HG02885 (cell line): ENCODE data around the gene LRRFIP1.

ENCODE experiments used
- ATAC-seq: cut with Tn5 transposase; IDR thresholded peaks from one replicate; pipeline ENCODE4 v1.9.1; 2021; ENCODE audit warnings: mild to moderate bottlenecking; ENCODE audit not compliant: unreplicated experiment, poor library complexity

Gene LRRFIP1

DNA sequence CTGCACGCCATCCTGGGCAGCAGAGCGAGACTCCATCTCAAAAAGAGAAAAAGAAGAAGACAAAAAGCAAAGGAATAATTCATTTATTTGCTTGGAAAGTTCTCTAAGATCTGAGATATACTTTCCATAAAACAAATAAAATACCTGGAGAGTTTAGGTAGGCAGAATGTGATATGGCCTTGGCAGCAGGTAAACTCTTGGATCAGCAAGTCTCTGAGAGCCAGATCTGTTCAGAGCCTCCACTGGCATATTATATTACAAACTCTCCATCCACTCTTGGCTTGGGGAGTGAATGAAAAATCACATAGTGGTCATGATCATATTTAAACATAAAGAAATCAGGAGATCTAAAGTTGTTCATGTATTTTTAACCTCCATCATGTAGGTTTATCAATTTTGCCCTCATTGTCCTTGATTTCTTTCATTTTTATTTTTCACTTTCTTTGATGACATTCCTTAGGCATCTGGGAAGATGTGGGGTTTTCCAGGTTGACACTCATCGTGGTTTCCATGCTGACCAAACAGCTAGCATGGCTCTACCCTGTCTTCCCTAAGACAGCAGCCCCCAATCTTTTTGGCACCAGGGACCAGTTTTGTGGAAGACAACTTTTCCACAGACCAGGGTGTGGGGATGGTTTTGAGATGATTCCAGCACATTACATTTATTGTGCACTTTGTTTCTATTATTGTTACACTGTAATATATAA is 10.2 kb downstream of the LRRFIP1 start:
- ATAC-seq: no peak

DNA sequence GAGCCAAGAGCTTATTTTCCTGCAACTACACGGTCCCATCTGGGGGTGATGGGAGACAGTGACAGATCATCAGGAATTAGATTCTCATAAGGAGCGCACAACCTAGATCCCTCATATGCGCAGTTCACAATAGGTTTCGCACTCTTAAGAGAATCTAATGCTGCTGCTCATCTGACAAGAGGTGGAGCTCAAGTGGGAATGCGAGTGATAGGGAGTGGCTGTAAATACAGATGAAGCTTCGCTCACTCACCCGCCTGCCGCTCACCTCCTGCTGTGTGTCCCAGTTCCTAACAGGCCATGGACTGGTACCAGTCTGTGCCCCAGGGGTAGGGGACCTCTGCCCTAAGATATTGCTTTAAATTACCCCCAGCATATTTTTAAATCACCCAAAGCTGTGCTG is 10.8 kb downstream of the LRRFIP1 start:
- no peak for ATAC-seq

DNA sequence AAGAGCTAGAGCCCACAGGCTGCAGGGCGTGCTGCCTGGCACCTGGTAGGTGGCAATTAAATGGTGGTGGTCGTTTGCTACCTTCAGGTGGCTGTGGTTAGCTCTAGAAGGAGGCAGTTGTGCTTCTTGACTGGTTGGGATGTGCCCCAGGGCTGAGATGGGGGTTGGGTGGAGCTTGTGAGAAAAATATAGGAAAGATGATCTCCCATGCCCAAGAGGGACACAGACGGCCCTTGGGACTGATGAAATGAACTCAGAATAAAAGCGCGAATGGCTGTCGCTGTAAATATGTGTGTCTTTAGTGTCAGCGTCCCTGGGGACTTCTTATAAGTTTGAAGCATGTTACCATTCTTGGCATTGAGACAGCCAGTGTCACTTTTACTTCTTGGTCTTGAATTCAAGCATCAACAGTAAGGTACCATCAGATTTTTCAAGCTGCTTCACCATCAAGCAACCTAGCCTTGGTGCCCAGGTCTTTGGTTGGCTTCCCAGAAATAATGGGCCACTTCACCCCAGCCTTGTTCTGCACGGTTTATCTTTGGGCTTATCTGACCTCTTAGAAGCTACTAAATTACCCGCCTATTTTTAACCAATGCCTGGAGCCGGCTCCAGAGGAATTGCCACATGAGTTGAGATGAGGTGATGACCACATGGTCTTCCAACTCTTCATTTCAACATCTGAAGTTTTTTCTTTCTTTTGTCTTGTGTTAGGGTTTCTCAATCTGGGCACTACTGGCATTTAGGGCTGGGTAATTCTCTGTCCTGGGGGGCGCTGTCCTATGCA is 11.9 kb downstream of the LRRFIP1 start:
- ATAC-seq: no peak

DNA sequence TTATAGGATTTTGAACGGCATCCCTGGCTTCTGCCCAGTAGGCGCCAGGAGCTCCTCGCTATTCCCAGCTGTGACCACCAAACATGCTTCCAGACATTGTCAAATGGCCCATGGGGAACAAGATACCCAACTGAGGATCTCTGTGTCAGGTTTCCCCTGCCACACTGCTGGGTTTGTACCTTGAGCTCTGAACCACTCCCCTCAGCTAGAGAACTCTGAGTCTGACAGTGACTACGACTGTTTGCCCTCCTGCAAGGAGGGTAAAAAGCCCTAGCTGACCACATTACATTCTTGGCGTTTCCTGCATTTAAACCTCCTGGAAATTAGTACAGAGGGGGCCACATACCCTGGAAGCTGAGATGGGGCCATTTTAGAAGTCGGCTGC is 12.4 kb downstream of the LRRFIP1 start:
- no peak for ATAC-seq

DNA sequence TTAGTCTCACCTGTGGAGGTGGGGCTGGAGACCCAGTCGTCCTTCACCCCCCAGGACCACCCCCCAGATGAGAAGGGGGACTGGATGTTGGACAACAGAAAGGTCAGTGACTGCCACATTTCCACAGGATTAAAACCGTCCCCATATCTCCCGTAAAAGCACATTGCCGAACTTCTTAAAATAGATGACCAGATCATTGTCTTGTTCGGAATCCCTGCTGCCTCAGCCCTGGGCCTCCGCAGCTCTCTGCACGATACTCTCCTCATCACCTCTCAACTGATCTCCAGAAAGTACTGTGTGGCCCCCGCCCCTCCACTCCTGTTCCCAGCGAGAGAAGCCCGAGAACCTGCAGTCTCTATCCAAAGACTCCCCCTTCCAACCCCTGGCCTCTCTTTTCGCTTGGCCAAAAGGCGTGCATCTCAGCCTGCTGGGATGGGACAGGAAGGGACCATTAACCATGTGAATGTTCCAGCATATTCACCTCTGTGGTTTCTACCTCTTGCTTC is 13.2 kb downstream of the LRRFIP1 start:
- ATAC-seq: no peak

DNA sequence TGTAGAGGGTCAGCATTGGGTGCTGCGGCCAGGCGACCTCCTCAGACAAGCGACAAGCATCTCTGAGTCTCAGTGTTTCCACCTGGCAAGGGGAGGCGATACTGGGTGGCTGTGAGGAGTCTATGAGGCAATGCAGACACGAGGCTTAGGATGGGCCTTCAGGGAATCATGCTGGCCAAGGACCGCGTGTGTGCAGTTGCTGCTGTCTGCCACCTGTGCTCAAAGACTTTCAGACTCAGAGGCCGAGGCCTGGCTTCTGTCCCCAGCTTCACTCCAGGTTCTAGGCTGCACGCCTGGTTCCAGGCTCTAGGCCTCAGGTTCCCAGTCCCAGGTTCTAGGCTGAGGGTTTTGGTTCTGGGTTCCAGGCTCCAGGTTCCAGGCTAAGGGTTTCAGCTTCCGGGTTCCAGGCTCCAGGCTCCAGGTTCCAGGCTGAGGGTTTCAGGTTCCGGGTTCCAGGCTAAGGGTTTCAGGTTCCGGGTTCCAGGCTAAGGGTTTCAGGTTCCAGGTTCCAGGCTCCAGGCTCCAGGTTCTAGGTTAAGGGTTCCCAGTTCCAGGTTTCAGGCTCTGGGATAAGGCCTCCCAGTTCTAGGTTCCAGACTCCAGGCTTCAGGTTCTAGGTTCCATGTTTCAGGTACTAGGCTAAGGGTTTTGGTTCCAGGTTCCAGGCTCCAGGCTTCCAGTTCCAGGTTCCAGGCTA is 14.8 kb downstream of the LRRFIP1 start:
- no peak for ATAC-seq

DNA sequence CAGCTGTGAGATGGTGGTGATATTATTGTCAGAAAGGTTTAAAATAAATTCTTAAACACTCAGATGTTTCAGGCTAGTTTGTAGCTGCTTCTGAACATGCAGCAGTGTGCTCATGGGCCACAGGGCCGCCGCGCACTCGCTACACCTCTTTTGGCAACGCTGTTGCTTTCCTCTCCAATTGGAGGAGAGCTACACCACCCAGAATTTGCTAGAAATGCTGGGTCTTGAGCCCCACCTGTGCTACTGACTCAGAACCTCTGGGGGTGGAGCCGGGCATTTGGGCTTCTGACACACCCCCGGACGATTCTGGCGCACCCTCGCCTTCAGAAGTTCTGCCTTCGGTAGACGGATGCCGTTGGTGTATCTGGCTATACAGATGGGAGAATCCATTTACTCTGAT is 15.7 kb downstream of the LRRFIP1 start:
- ATAC-seq: no peak

DNA sequence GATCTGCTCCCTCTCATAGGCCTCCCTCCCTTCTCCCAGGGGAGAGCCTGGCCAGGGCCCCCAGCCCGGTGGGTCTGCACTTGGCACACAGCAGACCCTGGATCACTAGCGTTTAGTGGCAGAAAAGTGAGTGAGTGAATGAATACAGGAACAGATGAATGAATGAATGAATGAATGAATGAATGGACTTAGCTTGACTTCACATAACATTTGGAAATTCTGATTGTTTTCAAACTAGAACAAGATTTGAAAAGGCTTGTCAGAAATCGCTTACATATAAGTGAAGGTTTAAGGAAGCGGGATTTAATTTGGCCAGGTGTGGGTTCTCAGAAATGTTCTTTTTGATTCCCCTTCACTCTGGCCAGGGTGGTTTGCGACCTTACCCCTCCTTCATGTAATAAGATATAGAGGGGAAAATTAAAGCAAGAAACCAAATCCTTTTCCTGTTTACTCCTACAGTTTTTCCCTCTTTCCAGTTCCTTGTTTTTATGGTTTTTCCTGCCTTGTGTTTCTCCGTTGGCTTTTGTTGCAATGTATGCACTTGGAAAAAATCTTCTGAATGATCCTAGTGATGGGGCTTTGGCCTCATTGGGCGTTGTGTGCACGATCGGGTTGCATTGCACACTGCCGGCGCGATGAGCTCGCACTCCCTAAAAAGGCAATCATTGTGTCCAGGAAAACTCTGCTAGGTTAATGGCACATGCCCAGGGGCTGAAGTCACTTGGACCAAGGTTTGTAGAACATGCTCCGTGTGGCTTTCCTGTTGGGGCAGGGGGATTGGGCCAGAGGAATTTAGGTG is 16.4 kb downstream of the LRRFIP1 start:
- ATAC-seq: no peak

DNA sequence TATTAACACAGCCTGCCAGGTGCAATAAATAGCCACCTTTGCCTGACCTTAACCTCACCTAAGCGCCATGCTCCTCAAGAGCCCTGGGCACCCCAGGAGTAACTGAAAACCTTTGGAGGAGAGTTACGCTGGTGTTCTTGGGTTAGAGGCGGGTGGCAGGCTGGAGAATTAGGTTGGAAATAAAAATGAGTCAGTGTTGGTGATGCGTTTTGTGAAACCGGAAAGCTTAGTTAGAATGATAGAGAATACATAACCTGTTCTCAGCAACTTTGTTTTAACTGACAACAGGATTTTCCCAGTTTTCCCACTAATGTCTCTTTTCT is 17.0 kb downstream of the LRRFIP1 start:
- ATAC-seq: no peak

DNA sequence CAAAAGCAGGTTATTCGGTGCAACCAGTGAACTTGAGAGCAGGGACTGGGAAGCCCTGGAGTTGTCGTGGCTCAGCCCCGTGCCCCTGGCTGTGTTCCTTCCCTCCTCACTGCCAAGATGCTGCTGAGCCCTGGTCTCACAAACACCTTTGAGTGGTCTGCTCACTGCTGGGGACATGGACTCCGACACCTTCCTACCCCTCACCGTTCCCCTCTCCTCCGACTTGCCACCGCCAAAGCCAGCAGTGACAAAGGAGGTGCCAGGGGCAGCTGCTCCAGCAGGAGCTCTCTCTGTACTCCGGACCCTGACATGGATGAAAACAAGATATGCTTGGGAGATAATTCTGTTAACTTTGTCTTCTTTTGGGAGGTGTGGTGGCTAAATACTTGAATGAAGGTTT is 17.9 kb downstream of the LRRFIP1 start:
- no peak for ATAC-seq

DNA sequence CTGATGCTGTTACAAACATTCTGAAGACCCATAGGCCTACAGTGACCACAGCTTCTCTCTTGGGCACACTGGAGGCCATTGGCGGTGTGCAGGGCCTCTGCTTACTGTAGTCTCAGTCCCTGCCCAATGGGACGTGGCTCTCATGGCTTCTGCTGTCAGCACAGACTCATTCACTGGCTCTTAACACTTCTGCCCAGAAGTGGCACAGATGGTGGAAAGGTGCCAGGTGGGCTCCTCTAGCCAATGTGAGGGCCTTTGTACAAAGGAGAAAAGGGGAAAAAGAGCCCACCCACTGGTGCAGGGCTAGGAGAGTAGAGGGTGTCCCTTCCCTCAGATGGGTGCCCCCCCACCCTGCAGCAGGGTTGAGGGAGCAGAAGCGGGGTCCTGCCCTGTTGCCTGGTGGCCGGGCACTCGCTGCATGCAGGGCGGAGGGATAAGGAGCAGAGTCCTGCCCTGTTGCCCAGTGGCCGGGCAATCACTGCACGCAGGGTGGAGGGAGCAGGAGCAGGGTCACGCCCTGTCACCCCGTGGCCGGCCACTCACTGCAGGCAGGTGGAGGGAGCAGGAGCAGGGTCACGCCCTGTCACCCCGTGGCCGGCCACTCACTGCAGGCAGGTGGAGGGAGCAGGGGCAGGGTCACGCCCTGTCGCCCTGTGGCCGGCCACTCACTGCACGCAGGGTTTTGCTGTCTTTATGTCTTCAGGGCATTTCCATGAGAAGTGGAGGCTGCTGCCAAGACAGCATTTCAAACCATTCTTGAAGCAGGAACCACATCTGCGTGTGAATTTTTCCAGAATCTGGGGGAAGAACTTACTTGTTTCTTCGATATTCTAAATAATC is 20.0 kb downstream of the LRRFIP1 start:
- no peak for ATAC-seq

DNA sequence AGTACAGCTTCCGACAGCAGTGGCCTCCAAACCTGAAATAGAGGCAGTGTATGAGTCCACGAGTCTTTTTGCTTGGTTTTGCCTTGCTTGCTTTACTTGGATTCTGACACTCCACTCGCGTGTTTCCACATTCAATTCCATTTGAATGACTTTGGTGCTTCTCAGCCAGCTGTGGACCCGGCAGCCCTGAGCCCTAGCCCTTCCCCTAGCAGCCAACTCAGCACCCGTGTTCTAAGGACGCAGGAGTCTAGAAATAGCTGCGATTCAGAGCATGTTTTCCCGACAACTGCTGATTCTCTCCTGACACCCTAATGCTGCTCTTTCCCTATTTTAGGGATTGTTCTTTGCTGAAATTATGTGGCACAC is 20.6 kb downstream of the LRRFIP1 start:
- ATAC-seq: no peak

DNA sequence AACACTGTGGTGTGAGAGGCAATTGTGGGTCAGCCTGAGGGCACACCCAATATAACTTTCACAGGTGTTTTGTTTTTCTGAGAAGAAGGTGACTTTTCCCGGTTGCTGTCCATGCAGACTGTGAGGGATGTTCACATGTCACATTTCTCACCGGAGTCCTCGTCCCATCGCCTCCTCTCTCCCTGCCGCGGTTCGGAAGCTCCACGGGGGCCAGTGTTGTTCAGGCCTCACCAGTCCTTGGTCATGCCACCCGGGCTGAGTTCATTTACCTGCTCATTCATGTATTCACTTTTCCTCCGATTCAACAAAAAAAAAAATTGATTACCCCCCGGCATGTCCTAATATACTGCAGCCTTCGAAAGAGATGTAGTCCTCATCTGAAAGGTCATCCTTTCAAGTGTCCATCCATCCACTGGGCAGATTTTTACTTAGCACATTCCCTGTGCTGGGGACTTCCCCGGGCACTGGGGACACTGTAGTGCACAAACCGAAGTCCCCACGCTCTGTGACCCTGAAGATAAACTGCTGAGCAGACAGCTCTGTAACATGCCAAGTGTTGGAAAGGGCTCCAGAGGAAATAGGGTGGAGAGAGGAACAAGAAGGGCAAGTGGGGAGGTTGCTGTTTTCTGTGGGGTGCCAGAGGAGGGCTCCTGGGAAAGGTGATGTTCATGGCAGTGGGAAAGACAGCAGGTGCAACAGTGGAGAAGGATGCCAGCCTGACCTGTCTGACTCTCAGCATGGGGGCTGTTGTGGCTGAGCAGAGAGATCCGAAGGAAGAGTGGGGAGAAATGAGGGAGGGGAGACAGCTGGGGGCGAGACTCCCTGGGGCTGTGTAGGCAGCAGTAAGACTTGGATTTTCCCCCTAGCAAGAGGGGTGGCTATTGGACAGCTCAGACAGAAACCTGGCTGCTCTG is 22.4 kb downstream of the LRRFIP1 start:
- ATAC-seq: no peak

DNA sequence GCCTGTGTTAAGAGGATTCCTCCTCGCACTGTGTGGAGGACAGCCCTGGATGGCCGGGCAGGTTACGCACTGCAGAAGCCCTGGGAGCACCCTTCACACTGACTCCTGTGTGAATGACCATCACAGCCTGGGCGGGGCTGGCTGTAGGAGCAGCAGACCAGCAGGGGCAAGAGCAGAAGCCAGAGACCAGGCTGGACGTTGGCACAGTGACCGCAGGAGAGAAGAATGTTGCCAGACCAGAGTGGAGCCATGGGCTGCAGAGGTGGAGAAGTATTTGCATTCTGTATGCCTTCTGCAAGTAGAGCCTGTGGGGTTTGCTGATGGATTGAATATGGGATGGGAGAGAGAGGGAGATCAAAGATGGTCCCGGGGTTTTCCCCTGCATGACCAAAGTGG is 23.1 kb downstream of the LRRFIP1 start:
- ATAC-seq: no peak

DNA sequence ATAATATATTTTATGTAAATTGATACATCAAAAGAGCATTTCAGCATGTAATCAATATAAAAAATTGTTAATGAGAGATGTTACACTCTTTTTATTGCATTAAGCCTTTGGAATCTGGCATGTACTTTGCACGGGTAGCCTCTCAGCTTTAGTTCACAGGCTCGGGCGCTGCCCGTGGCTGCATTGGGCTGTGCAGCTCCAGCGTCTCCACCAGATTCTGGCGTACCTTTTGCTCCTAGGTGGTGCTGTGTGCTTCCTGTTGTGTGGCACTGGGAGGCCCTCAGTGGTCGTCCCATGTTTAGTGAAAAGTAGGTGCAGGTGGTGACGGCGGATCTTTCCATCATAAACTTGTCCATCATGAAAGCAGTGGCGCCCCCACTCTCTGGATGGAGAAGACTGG is 24.4 kb downstream of the LRRFIP1 start:
- no peak for ATAC-seq

DNA sequence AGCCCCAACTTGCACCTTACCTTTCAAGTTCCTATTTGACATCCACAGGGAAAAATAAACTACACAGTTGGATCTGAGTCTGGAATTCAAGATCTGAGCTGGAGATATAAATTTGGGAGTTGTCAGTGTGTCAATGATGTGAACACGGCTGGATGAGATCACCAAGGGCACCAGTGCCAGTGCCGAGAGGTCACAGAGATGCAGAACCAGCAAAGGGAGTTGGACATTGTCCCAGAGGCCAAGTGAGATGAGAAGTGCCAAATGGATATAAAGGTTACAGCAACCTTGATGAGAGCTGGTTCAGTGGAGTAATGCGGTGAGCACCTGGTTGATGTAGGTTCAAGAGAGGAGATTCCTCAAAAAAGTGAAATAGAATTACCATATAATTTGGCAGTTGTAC is 24.8 kb downstream of the LRRFIP1 start:
- ATAC-seq: no peak

DNA sequence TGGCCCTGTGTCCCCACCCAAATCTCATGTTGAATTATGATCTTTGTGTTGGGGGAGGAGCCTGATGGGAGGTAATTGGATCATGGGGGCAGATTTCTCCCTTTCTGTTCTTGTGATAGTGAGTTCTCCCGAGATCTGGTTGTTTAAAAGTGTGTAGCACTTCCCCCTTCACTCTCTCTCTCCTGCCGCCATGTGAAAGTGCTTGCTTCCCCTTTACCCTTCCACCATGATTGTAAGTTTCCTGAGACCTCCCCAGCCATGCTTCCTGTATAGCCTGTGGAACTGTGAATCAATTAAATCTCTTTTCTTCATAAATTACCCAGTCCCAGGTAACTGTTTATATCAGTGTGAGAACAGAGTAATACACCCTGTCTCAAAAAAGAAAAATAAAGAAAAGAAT is 25.5 kb downstream of the LRRFIP1 start:
- ATAC-seq: no peak

DNA sequence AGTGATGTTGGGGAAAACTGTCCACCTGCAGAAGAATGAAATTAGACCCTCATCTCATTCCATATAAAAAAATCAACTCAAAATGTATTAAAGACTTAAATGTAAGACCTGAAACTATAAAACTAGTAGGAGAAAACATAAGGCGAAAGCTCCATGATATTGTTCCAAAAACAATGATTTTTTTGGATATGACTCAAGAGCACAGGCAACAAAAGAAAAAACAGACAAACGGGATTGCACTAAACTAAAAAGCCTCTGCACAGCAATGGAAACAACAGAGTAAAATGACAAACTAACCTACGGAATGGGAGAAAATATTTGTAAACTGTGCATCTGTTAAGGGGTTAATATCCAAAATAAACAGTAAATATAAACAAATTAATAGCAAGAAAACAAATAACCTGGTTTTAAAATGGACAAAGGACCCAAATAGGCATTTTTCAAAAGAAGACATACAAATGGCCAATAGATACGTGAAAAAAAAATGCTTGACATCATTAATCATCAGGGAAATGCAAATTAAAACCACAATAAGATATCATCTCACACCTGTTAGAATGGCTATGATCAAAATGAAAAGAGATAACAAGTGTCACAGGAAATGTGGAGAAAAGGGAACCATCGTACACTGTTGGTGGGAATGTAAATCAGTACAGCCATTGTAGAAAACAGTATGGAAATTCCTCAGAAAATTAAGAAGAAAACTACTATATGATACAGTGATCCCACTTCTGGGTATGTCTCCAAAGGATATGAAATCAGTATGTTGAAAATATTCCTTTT is 26.6 kb downstream of the LRRFIP1 start:
- no peak for ATAC-seq
